GM23338 (cell line): ENCODE results near the gene CCDC178.

ENCODE experiments used
- CTCF ChIP-seq, 2 experiments: fragments of 200-600 bp in 1 of 2; sonication (generic) in 1 of 2; conservative IDR thresholded peaks; 2 replicates each; pipeline versions ENCODE4 v1.5.1 to v1.6.1; 2016 to 2017; ENCODE audit warnings: antibody characterized with exemption in 2 of 2, low read depth in 2 of 2, mild to moderate bottlenecking in 2 of 2, moderate library complexity in 1 of 2
- EZH2 ChIP-seq: fragments of 200-600 bp; sonication (generic); IDR thresholded peaks from one replicate; pipeline ENCODE4 v1.8.0; 2017; ENCODE audit warnings: antibody characterized with exemption, mild to moderate bottlenecking, low read depth; ENCODE audit not compliant: unreplicated experiment
- EZH2phosphoT487 ChIP-seq: fragments of 200-600 bp; sonication (generic); IDR thresholded peaks from one replicate; pipeline ENCODE4 v1.8.1; 2018; ENCODE audit warnings: antibody characterized with exemption; ENCODE audit not compliant: unreplicated experiment
- JUNB ChIP-seq: IDR thresholded peaks from one replicate; pipeline ENCODE4 v1.6.1; 2016; ENCODE audit warnings: antibody characterized with exemption; ENCODE audit not compliant: unreplicated experiment
- TF ChIP-seq, protein P1 (sequence below): IDR thresholded peaks from one replicate; pipeline ENCODE4 v1.6.1; 2018; ENCODE audit warnings: antibody characterized with exemption; ENCODE audit not compliant: unreplicated experiment

- TF ChIP-seq EZH2phosphoT487: no peak
- TF ChIP-seq CTCF (conservative IDR thresholded peaks at IDR 0.05; ENCODE audit: low read depth in 2 of 2): no peak
- TF ChIP-seq JUNB: no peak
- TF ChIP-seq, protein P1, sequence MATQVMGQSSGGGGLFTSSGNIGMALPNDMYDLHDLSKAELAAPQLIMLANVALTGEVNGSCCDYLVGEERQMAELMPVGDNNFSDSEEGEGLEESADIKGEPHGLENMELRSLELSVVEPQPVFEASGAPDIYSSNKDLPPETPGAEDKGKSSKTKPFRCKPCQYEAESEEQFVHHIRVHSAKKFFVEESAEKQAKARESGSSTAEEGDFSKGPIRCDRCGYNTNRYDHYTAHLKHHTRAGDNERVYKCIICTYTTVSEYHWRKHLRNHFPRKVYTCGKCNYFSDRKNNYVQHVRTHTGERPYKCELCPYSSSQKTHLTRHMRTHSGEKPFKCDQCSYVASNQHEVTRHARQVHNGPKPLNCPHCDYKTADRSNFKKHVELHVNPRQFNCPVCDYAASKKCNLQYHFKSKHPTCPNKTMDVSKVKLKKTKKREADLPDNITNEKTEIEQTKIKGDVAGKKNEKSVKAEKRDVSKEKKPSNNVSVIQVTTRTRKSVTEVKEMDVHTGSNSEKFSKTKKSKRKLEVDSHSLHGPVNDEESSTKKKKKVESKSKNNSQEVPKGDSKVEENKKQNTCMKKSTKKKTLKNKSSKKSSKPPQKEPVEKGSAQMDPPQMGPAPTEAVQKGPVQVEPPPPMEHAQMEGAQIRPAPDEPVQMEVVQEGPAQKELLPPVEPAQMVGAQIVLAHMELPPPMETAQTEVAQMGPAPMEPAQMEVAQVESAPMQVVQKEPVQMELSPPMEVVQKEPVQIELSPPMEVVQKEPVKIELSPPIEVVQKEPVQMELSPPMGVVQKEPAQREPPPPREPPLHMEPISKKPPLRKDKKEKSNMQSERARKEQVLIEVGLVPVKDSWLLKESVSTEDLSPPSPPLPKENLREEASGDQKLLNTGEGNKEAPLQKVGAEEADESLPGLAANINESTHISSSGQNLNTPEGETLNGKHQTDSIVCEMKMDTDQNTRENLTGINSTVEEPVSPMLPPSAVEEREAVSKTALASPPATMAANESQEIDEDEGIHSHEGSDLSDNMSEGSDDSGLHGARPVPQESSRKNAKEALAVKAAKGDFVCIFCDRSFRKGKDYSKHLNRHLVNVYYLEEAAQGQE: no peak
- TF ChIP-seq EZH2: no peak
Observed at GRCh38 chr18:33146014-33146413, 294.5 kb downstream of the CCDC178 start.
